ENCODE data around the gene SLC9A7. TPM values are rescaled to one million over a fixed set of nuclear protein-coding genes. Genes with fewer than 3 reads are reported as not detected.

Gene SLC9A7
- total and polyA plus RNA-seq, 2 donors (not counting 1 experiment from before 2014, with no cell fraction given) = 13.9 to 47.7 TPM

DNA sequence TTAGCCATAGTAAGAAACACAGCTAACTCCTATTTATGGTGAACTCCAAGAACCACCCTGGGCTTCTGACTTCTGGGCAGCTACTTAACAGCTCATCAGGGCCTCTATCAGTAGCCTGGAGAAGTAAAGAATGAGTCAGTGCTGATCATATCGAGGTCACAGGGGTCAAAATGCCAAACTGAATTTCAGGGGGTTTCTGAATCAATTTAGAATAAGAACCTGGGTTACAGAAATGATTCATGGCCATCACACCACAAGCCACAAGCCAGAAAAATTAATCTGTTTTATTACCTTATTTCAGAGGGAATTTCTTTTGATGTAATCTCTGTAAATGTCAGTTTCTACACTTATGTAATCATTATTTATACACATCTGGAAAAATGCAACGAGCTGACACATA lies 121.0 kb downstream of the SLC9A7 start:
- no peaks in the 10 kb centered on the region for H3K27me3 ChIP-seq (ENCODE audit: control insufficient read depth, insufficient read depth, low read length)
- H3K27ac ChIP-seq (ENCODE audit: insufficient read depth, low read length) = no peak overlapping the region
- H3K9ac ChIP-seq (ENCODE audit: insufficient read depth, low read length) = no peak overlapping the region

DNA sequence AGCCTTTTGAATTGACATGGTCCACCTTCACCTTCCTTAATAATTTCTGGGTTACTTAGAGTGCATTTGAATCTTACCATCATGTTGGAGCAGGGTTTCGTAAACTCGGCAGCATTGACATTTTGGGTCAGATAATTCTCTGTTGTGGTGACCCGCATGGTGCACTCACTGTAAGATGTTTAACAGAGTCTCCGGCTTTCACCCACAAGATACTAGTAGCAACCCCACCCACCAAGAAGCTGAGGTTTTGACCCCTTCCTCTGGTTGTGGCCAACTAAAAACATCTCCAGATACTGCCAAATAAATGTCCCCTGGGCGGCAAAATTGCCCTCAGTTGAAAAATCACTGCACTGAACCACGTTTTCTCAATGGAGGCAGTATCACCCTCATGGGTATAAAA lies 122.7 kb downstream of the SLC9A7 start:
- H2AFZ ChIP-seq (ENCODE audit: low read length) = no peak overlapping the region
- H3K9ac ChIP-seq (ENCODE audit: insufficient read depth, low read length) = no peak overlapping the region
- H3K79me2 ChIP-seq (ENCODE audit: control insufficient read depth, insufficient read depth, low read length) = no peaks in the 10 kb centered on the region
- H3K9me3 ChIP-seq (ENCODE audit: control insufficient read depth, insufficient read depth, low read depth, low read length) = no peaks in the 10 kb centered on the region
- no peak overlapping the region for H3K4me3 ChIP-seq (replicated peaks in 1 of 4; ENCODE audit: control extremely low read depth in 1 of 4, insufficient read depth in 1 of 4, low read depth in 3 of 4, low read length in 4 of 4)
- TF ChIP-seq EZH2 (IDR thresholded peaks at IDR 0.05; ENCODE audit: low read length, missing control alignments) = no peak
- TF ChIP-seq, protein P1, sequence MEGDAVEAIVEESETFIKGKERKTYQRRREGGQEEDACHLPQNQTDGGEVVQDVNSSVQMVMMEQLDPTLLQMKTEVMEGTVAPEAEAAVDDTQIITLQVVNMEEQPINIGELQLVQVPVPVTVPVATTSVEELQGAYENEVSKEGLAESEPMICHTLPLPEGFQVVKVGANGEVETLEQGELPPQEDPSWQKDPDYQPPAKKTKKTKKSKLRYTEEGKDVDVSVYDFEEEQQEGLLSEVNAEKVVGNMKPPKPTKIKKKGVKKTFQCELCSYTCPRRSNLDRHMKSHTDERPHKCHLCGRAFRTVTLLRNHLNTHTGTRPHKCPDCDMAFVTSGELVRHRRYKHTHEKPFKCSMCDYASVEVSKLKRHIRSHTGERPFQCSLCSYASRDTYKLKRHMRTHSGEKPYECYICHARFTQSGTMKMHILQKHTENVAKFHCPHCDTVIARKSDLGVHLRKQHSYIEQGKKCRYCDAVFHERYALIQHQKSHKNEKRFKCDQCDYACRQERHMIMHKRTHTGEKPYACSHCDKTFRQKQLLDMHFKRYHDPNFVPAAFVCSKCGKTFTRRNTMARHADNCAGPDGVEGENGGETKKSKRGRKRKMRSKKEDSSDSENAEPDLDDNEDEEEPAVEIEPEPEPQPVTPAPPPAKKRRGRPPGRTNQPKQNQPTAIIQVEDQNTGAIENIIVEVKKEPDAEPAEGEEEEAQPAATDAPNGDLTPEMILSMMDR (conservative IDR thresholded peaks at IDR 0.05 in 1 of 2, IDR thresholded peaks at IDR 0.05 in 1 of 2; ENCODE audit: low read depth in 1 of 2, low read length in 2 of 2) = no peak
- no peaks in the 10 kb centered on the region for H4K20me1 ChIP-seq (ENCODE audit: control insufficient read depth, extremely low read depth, insufficient read depth, low read length)
- no peak overlapping the region for H3K4me2 ChIP-seq (ENCODE audit: extremely low read depth, insufficient read depth, low read length)
- no peaks in the 10 kb centered on the region for H3K27me3 ChIP-seq (ENCODE audit: control insufficient read depth, insufficient read depth, low read length)
- no peaks in the 10 kb centered on the region for H3K4me1 ChIP-seq (ENCODE audit: control insufficient read depth, extremely low read depth, insufficient read depth, low read length)
- DNase-seq (ENCODE audit: low read depth in 2 of 2) = no peak
- H3K36me3 ChIP-seq (ENCODE audit: control insufficient read depth, insufficient read depth, low read length) = no peaks in the 10 kb centered on the region
- H3K27ac ChIP-seq (ENCODE audit: insufficient read depth, low read length) = no peak overlapping the region

More for the DNA sequence above, 121.0 kb downstream of the SLC9A7 start:
- Histone ChIP-seq H3K4me3 (replicated peaks in 1 of 4; ENCODE audit: control extremely low read depth in 1 of 4, insufficient read depth in 1 of 4, low read depth in 3 of 4, low read length in 4 of 4) (no peak overlapping the region), H2AFZ (ENCODE audit: low read length) (no peak overlapping the region), H3K4me1 (ENCODE audit: control insufficient read depth, extremely low read depth, insufficient read depth, low read length) (no peaks in the 10 kb centered on the region), H3K36me3 (ENCODE audit: control insufficient read depth, insufficient read depth, low read length) (no peaks in the 10 kb centered on the region), H3K4me2 (ENCODE audit: extremely low read depth, insufficient read depth, low read length) (no peak overlapping the region), H4K20me1 (ENCODE audit: control insufficient read depth, extremely low read depth, insufficient read depth, low read length) (no peaks in the 10 kb centered on the region), H3K9me3 (ENCODE audit: control insufficient read depth, insufficient read depth, low read depth, low read length) (no peaks in the 10 kb centered on the region), H3K79me2 (ENCODE audit: control insufficient read depth, insufficient read depth, low read length) (no peaks in the 10 kb centered on the region)
- no peak for TF ChIP-seq EZH2 (IDR thresholded peaks at IDR 0.05; ENCODE audit: low read length, missing control alignments)
- TF ChIP-seq, protein P1 (conservative IDR thresholded peaks at IDR 0.05 in 1 of 2, IDR thresholded peaks at IDR 0.05 in 1 of 2; ENCODE audit: low read depth in 1 of 2, low read length in 2 of 2) = no peak
- peak in 1 of 2 donors; percentile 38 for DNase-seq (ENCODE audit: low read depth in 2 of 2)

DNA sequence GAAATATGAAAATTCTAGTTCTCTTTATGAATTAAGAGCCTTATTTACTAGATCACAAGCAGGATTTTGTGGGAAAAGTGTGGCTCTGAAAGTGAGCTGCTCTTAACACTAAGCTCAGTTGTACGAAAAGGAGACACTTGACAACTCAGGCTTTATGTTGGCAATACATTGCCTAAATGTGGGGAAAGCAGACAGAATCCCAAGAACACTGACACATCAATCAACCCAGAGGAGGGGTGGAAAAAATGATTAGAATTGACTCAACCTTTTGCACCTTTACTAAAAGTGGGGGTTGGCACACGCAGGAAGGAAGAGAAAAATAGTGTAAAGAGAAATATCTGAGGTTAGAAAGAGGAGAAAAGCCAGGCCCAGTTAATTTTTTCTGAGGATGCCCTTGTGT lies 123.7 kb downstream of the SLC9A7 start:
- Histone ChIP-seq H3K4me1 (ENCODE audit: control insufficient read depth, extremely low read depth, insufficient read depth, low read length) (peaks cover 2% of the 10 kb centered on the region), H3K9ac (ENCODE audit: insufficient read depth, low read length) (no peak overlapping the region), H3K9me3 (ENCODE audit: control insufficient read depth, insufficient read depth, low read depth, low read length) (no peaks in the 10 kb centered on the region), H2AFZ (ENCODE audit: low read length) (no peak overlapping the region), H3K27me3 (ENCODE audit: control insufficient read depth, insufficient read depth, low read length) (no peaks in the 10 kb centered on the region), H3K36me3 (ENCODE audit: control insufficient read depth, insufficient read depth, low read length) (no peaks in the 10 kb centered on the region), H3K79me2 (ENCODE audit: control insufficient read depth, insufficient read depth, low read length) (no peaks in the 10 kb centered on the region), H3K4me3 (replicated peaks in 1 of 4; ENCODE audit: control extremely low read depth in 1 of 4, insufficient read depth in 1 of 4, low read depth in 3 of 4, low read length in 4 of 4) (no peak overlapping the region), H4K20me1 (ENCODE audit: control insufficient read depth, extremely low read depth, insufficient read depth, low read length) (no peaks in the 10 kb centered on the region), H3K27ac (ENCODE audit: insufficient read depth, low read length) (no peak overlapping the region), H3K4me2 (ENCODE audit: extremely low read depth, insufficient read depth, low read length) (no peak overlapping the region)
- DNase-seq (ENCODE audit: low read depth in 2 of 2) = no peak
- TF ChIP-seq, protein P1 (conservative IDR thresholded peaks at IDR 0.05 in 1 of 2, IDR thresholded peaks at IDR 0.05 in 1 of 2; ENCODE audit: low read depth in 1 of 2, low read length in 2 of 2) = no peak
- TF ChIP-seq EZH2 (IDR thresholded peaks at IDR 0.05; ENCODE audit: low read length, missing control alignments) = no peak
